Amygdala (tissue), 56 donors: Measurements from ENCODE around the gene SIT1.
"Not testable (repeated sequence)": the region's sequence is repeated elsewhere in the genome, so short reads cannot be mapped to it uniquely, and the experiment has no call there.

Source experiments
- DNase-seq, 56 donors: peaks; one replicate each; lab custom pipeline; 2025; lab: John Stamatoyannopoulos, UW

Gene SIT1

GRCh38 chr9:35640431-35640830 lies 10.3 kb downstream of the SIT1 start:
- DNase-seq = not testable (repeated sequence)

DNA sequence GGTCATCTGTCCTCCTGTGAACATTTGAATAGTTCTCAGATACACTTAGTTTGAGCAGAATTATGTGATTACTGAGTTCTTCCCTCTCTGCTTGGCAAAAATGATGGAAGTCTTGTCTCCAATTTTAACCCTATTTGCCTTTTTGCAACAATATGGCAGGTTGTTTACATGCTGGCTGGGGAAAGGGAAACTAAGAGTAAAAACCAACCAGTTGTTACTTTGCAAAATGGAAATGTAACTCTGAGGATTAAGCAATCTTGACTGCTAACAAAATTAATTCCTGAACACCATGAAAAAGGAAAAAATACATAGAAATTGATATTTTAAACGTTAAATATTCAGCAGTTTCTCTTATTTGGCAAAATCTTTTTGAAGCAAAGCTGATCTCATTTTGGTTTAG lies 11.1 kb downstream of the SIT1 start:
- no peak for DNase-seq

DNA sequence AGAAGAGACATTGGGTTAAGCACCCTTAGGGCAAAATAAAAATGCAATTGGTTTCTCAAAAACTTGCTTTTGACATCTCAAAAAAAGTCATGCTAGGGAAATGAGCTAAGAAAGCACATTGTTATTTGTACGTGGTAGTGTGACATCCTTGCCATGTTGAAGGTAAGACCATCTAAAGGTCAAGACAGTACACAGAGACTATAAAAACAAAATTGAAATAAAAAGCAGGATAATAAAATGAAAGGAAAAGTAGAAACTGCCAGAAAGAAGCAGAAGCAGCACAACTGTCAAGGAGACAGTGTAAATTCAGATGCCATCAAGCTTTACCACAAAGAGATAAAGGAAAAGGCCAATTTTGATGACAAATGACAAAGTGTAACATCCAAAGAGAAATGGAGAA lies 11.5 kb downstream of the SIT1 start:
- DNase-seq = not testable (repeated sequence)

GRCh38 chr9:35638751-35639150 lies 12.0 kb downstream of the SIT1 start:
- not testable (repeated sequence) for DNase-seq

DNA sequence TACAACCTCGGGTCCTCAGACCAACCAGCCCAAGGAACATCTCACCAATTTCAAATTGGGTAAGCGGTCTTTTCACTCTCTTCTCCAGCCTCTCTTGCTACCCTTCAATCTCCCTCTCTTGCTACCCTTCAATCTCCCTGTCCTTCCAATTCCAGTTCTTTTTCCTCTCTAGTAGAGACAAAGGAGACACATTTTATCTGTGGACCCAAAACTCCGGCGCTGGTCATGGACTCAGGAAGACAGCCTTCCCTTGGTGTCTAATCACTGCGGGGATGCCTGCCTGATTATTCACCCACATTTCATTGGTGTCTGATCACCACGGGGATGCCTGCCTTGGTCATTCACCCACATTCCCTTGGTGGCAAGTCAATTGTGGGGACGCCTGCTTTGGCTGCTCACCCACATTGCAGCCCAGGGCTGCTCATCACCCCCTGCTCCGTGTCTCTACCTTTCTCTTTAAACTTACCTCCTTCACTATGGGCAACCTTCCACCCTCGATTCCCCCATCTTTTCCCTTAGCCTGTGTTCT lies 13.2 kb downstream of the SIT1 start:
- DNase-seq = not testable (repeated sequence)

GRCh38 chr9:35636877-35637246 lies 13.9 kb downstream of the SIT1 start:
- DNase-seq = not testable (repeated sequence)

- no peak for DNase-seq
Measured at GRCh38 chr9:35636135-35636876, 14.4 kb downstream of the SIT1 start.

- DNase-seq = no peak
Measured at GRCh38 chr9:35635730-35636129, 15.0 kb downstream of the SIT1 start.

DNA sequence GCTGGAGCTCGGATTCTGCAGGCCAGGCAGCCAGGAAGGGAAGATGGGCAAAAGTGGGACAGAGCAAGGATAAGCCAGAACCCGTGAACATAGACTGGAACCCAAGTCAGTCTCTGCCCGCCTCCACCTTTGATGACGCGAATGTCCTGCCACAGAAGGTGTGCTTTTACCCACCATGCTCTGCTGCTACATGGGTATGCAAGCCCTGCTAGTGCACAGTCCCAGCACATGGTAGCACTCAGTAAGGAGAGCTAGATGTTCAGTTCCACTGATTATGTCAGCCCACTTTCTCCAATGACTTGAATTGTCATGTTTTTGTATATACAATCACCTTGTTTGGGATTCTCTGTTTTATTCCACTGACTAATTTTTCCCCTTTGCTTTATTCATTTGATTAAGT lies 21.1 kb downstream of the SIT1 start:
- no peak for DNase-seq

- no peak for DNase-seq
Measured at GRCh38 chr9:35628389-35628991, 22.2 kb downstream of the SIT1 start.

DNA sequence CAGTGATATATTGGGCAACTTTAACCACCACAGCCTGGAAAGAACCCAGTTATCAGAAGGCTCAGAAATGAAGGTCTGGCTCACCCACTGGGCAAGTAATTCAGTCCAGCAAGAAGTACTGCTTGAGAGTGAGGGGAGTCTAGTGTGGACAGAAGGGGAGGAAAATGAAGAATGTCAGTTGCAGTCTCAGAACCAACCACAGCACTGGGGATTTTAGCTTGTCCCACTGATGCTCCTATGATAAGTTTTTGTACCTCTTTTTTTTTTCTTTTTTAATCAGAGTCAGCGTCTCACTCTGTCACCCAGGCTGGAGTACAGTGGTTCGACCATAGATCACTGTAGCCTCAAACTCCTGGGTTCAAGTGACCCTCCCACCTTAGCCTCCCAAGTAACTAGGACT lies 23.2 kb downstream of the SIT1 start:
- DNase-seq = no peak

- no peak for DNase-seq
Measured at GRCh38 chr9:35619800-35620158, 31.0 kb downstream of the SIT1 start.

GRCh38 chr9:35618854-35619799 lies 31.6 kb downstream of the SIT1 start:
- no peak for DNase-seq

GRCh38 chr9:35618325-35618727 lies 32.4 kb downstream of the SIT1 start, which contains the start of gene CD72:
Gene CD72, minus strand, starts transcription at chr9:35618413. Its CDS starts 110 bp downstream, at chr9:35618303.
- no peak for DNase-seq

DNA sequence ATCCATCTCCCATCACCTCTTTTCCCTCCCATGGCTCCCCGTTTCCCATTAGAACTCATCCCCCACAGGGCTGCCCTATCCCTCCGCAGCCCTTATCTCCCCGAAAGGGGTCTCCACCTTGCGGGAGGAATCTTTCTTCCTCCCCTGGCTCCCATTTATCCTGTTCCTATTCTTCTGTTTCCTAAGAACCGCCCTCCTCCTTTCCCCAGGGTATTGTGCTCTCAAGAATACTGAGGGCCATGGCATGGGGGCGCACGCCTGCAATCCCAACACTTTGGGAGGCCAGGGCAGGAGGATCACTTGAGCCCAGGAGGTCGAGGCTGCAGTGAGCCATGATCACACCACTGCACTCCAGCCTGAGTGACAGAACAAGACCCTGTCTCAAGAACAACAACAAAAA lies 33.2 kb downstream of the SIT1 start:
- no peak for DNase-seq

DNA sequence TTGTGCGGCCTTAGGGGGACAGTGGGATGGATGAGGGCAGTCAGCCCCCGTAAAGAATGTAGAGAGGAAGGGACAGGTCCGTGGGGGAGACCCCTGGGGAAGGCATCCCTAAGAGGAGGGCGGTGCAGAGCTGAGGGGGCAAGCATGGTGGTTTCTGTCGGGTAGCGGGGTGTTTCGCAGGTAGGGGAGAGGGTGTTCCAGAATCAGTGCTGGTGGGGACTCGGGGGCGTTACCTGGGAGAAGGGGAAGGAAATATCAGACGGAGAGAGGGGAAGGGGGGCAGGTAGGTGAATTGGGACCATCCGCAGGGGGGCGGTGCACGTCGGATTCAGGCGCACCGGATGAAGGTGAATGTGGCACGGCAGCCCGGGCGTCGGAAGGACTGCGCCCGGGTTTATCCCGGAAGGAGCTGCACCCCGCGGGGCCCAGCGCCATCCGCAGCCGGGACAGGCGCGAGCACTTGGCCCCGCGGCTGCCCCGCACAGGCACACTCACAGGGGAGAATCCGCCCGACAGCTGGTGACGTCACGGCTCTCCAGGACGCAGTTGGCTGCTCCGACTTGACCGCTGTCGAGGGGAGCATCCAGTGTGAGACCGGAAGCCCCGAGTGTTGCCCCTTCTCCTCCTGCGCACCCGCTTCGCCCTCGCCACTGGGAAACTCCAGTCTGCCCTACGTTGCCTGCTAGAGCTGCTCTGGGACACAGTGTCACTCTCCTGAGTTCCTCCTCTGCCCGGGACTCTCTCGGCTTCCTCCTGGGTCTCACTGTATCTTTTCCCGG lies 33.9 kb downstream of the SIT1 start:
- peak in 11 of 56 donors; percentile 6 to 47 (median 29) for DNase-seq

- no peak for DNase-seq
Measured at GRCh38 chr9:35615981-35616680, 34.6 kb downstream of the SIT1 start.

DNA sequence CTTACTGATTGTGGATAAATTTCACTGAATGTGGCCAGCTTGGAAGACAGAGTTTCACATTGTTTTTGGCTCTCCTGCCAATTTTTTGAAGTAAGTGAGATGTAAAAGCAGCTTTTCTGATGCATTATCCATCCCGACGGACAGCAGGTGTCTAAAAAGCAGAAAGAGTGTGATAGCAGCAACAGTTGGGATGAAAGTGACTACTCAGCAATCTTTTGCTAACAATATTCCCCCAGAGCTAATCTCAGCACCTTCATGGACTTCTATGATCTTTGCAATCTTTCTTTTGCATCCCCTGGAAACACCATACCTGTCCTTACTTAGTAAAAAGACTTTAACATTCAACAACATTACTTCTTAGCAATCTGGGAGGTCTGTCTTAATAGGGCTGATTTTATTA lies 37.9 kb downstream of the SIT1 start:
- no peak for DNase-seq

- DNase-seq = not testable (repeated sequence)
Measured at GRCh38 chr9:35612066-35612465, 38.7 kb downstream of the SIT1 start.
